WTC11 (cell line): Measurements from ENCODE around the gene PCDHGA4.
"Not testable (repeated sequence)": the region's sequence is repeated elsewhere in the genome, so short reads cannot be mapped to it uniquely, and the experiment has no call there.

Source experiments
- ARID4B ChIP-seq: sonication (generic); formaldehyde crosslinking; IDR thresholded peaks from 2 replicates; pipeline ENCODE4 v1.8.0; 2023; ENCODE audit warnings: missing genetic modification reagents, mild to moderate bottlenecking, borderline replicate concordance
- CBFB ChIP-seq: sonication (generic); formaldehyde crosslinking; IDR thresholded peaks from 2 replicates; pipeline ENCODE4 v1.8.1; 2022; ENCODE audit warnings: mild to moderate bottlenecking, low read depth, missing genetic modification reagents
- CTCF ChIP-seq: fragments of 200-600 bp; IDR thresholded peaks from 2 replicates; pipeline ENCODE4 v1.8.0; 2022; ENCODE audit warnings: antibody characterized with exemption
- E2F5 ChIP-seq: sonication (generic); formaldehyde crosslinking; IDR thresholded peaks from 2 replicates; pipeline ENCODE4 v1.8.1; 2022; ENCODE audit warnings: mild to moderate bottlenecking, moderate library complexity, missing genetic modification reagents
- FOXJ3 ChIP-seq: sonication (generic); formaldehyde crosslinking; IDR thresholded peaks from 2 replicates; pipeline ENCODE4 v1.9.0; 2021; ENCODE audit warnings: missing genetic modification reagents, mild to moderate bottlenecking, borderline replicate concordance
- JUN ChIP-seq: sonication (generic); formaldehyde crosslinking; IDR thresholded peaks from 2 replicates; pipeline ENCODE4 v1.8.0; 2023; ENCODE audit warnings: mild to moderate bottlenecking, missing genetic modification reagents
- KAT7 ChIP-seq: sonication (generic); formaldehyde crosslinking; IDR thresholded peaks from 2 replicates; pipeline ENCODE4 v1.8.1; 2023; ENCODE audit warnings: missing genetic modification reagents, mild to moderate bottlenecking, borderline replicate concordance
- NR1H2 ChIP-seq: sonication (generic); formaldehyde crosslinking; IDR thresholded peaks from 2 replicates; pipeline ENCODE4 v1.9.0; 2021; ENCODE audit warnings: mild to moderate bottlenecking, moderate library complexity, missing genetic modification reagents
- NR3C1 ChIP-seq: sonication (generic); formaldehyde crosslinking; conservative IDR thresholded peaks from 2 replicates; pipeline ENCODE4 v1.8.1; 2023; ENCODE audit warnings: low read depth, mild to moderate bottlenecking, missing genetic modification reagents
- RELA ChIP-seq: sonication (generic); formaldehyde crosslinking; IDR thresholded peaks from 2 replicates; pipeline ENCODE4 v1.8.1; 2022; ENCODE audit warnings: missing genetic modification reagents, mild to moderate bottlenecking, borderline replicate concordance
- ZNF423 ChIP-seq: fragments of 250-450 bp; sonication (Bioruptor Pico); IDR thresholded peaks from 2 replicates; pipeline ENCODE4 v2.1.2; 2022; ENCODE audit warnings: mild to moderate bottlenecking, moderate library complexity

GRCh38 chr5:141332571-141332970, 22.2 kb upstream of the PCDHGA4 start:
- not testable (repeated sequence) for TF ChIP-seq CTCF; CBFB (CRISPR knock-in tag); ARID4B (CRISPR knock-in tag); FOXJ3 (CRISPR knock-in tag); NR1H2 (CRISPR knock-in tag); NR3C1 (CRISPR knock-in tag); RELA (CRISPR knock-in tag); KAT7 (CRISPR knock-in tag); JUN (CRISPR knock-in tag); E2F5 (CRISPR knock-in tag); ZNF423 (CRISPR knock-in tag)
